HG02678 (cell line): ENCODE measurements around the gene CDH6.

ENCODE experiments used
- ATAC-seq: cut with Tn5 transposase; IDR thresholded peaks from one replicate; pipeline ENCODE4 v1.9.1; 2021; ENCODE audit warnings: mild to moderate bottlenecking, moderate library complexity; ENCODE audit not compliant: unreplicated experiment

Gene CDH6

GRCh38 chr5:31193591-31194467, at the start of gene CDH6:
Gene CDH6, plus strand, starts transcription at chr5:31193686. Its CDS starts 73,788 bp downstream, at chr5:31267474.
- ATAC-seq, result no peak

GRCh38 chr5:31144364-31144763, 49.1 kb upstream of the CDH6 start:
- ATAC-seq, result no peak

DNA sequence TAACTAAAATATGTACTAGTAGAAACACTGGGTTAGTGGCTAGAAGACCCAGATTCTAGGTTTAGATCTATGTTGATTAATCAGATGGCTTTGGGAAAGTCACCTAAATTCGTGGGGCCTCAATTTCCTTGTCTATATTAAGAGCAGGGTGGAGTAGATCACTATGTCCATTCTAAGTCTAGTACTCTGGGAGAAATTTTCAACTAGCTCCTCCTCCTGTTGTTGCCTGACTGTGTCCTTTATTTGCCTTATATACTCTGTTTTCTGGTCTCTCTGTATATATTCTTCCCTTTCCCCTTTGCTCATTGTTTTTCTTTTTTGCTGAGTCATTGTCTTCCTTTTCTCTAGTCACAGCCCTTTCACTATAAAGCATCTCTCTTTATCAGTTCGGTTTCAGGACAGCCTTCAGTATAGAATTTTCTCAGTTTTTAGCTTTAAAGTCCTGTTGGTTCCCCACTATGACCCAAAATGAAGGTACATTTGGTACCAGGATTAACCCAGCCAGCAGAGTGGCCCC, 44.5 kb upstream of the CDH6 start:
- no peak for ATAC-seq

DNA sequence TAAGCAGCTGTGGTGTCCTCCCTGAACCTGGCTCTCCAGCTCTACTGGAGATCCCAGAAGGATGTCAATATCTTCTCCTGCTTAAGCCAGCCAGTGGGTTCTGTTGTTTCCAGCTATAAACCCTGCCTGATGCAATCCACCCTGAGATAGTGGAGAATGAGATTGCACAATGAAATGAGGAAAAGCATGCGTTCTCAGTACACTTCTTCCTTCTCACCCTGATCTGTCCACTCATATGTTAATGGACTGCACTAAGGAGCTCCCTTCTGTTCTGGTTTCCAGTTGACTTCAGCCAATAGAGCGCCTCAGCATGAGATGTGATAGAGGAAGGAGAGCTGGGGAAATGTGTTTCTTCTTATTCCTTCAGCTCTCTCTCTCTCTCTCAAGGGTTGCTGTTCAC, 40.0 kb upstream of the CDH6 start:
- ATAC-seq, result no peak

DNA sequence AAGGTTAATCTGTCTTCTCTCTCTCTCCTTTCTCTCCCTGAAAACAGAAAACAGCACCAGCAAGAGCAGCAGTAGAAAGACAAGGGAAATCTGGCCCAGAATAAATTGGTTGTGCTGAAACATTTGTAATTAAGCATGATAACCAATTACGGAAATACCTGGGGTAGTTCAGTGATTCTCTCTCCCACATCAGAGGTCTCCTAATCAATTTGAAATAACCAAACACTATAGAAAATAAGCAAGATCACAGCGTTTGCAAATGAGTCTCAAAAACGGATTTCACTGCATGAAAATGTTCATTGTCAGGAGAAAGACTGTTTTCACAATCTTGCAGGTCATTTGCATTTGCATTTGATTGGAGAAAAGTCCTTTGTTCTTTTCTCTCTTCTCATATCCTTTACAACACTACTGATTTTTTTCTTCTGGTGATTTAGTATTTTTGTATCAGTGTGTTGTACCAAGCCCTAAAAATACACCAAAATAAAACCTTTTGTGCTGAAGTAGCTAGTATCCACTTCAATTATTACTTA, 36.8 kb upstream of the CDH6 start:
- no peak for ATAC-seq

- no peak for ATAC-seq
These were observed 35.8 kb upstream of the CDH6 start for GRCh38 chr5:31157720-31158119.

DNA sequence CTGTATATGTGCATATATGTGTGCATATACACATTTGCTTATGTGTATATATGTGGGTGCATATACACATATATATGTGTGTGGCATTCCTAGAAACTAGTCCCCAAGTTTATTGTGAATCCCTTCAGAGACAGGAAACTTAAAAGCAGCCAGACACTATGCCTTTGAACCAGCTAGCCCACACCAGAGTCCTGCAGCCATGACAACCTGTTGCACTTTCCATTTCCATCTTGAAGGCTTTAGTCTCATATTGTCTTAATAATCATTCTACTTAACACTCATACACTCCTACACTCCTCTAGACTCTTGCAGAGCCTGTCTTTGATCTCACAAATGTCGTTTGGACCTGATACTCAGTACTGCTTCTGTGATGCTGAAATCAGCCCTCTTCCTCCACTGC, 34.8 kb upstream of the CDH6 start:
- ATAC-seq, result no peak

DNA sequence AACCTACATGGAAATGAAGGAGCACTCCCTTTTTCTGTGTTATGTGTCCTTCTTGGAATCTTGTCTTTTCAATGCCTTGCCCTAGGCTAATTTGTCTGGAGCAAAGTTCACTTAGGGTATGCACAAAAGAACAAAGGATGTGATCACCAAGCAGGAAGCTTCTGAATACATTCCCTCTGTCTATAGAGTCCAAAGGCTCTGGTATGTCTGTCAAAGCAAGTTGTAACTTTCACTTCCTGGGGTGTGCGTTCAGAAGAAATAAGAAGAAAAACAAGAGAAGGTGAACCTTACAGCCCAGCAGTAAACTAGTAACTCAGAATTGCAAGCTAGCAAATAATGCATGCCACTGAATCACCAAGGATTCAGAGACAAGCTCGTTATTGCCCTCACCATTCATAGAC, 31.7 kb upstream of the CDH6 start:
- no peak for ATAC-seq

GRCh38 chr5:31165729-31166128, 27.8 kb upstream of the CDH6 start:
- no peak for ATAC-seq

GRCh38 chr5:31169379-31169778, 24.1 kb upstream of the CDH6 start:
- ATAC-seq, result no peak

DNA sequence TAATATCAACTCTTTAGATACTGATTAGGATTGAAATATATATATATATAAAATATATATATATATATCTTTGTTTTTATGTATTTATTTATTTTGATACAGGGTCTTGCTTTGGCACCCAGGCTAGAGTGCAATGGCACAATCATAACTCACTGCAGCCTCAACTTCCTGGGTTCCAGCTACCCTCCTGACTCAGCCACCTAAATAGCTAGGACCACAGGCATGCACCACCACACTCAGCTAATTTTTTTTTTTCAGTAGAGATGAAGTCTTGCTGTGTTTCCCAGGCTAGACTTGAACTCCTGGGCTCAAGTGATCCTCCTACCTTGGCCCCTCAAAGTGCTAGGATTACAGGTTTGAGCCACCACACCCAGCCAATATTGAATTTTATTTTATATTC, 20.6 kb upstream of the CDH6 start:
- ATAC-seq, result no peak

DNA sequence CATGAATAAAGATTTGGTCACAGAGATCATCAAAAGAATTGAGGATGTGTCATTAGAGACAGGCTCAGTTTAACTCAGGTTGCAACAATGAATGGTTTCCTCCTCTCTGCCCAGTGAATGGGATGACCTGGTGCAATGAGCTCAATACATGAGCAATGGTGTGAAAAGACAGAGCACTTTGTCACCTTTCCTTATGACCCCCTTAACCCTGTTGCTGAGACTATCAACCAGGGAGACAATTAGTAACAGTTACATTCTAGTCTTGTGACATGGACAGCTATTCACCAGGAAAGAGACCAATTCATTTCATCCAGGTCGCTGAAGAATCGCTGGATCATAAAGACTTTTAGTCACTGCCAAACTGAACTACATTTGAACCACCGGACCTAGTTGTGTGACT, 19.9 kb upstream of the CDH6 start:
- ATAC-seq, result no peak

DNA sequence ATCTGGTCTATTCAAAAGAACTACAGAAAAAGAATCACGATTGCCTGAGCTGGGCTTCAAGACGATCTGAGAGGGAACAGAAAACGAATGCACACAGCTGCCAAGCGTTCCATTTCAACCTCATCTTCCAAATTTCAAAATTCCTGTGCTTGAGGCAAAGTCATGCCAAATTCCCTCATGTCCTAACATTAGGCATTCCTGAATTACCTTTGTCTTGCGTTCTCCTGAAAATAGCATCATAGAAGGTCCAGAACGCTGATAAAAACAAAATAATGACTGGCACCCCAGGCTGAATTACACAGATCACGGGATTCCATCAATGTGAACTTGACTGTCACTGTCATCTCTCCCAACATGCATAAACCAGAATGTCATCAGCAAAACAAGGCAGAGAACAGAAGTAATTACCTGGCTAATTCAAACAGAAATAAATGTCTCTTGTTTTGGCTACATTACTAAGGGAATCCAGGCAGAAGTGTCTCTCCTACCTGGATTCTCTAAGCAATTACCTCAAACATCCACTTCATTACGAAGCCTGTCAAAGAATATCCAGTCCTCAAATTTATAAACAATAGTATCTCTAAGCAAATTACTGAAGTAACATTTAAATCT, 12.0 kb upstream of the CDH6 start:
- no peak for ATAC-seq

- ATAC-seq, result no peak
These were observed 11.3 kb upstream of the CDH6 start for GRCh38 chr5:31182136-31182535.

GRCh38 chr5:31185951-31186350, 7.5 kb upstream of the CDH6 start:
- ATAC-seq, result no peak

GRCh38 chr5:31186672-31187267, 6.7 kb upstream of the CDH6 start:
- ATAC-seq, result no peak

- no peak for ATAC-seq
These were observed 5.9 kb upstream of the CDH6 start for GRCh38 chr5:31187591-31187990.

DNA sequence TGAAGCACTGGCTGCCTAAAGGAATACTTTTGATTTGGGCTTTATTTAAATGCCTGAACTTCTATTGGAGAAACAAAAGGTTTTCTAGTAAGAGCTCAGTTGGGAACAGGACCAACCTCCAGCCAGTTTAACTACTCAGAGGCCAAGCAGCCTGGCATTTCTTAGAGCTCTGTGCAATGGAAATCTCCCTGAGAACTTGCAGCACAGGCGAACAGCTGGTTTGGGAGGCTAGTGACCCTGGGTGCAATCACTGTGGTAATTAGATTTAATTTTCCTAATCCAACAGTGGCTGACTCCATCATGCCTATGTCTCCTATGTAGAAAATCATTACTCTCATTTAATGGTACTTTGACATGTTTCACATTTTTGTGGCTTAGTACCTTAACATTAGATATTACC, 1.0 kb upstream of the CDH6 start:
- ATAC-seq, result no peak

- no peak for ATAC-seq
These were observed 370 bp upstream of the CDH6 start for GRCh38 chr5:31193116-31193515.

- no peak for ATAC-seq
These were observed 955 bp downstream of the CDH6 start for GRCh38 chr5:31194468-31194813.

DNA sequence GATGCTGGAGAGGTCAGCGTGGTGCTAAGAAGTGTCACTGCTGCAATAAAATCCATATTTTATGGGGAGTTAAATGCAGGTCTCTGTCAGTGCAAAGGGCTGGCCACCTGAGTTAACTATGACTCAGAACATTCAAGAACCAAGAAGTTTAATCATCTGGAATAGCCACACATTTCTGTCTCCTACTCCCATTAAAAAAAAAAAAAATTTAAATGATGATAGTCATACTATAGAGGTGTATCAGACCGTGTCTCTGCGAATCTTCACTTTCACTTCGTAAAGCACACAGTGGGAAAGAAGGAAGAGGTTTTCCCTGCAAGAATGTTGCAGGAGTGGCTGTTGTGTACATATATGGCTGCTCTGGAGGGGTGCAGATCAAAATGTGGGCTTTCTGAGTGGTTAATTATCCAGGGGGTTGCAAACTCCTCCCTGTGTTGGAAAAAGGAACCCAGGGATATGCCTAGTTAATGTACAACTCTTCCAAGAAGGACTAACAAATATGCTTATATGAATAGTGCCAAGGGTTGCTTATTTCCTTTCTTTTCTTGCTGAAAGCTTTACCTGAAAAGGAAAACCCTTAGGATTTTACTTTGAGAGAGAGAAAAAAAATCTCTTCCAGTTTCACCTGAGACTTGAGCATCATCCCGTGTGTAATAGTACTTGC, 1.5 kb downstream of the CDH6 start:
- no peak for ATAC-seq
